Cardiac fibroblast (primary cell): ENCODE measurements around the gene VPS39.

Source experiments
- DNase-seq, 2 donors: peaks; one replicate each; pipeline versions ENCODE4 v3.0.0 to v3.0.0-alpha.2; 2010; ENCODE audit warnings: low read depth in 2 of 2
- H3K4me3 ChIP-seq, 2 donors: replicated peaks in 1 of 2; 1 replicate in 1 of 2; 2 replicates in 1 of 2; pipeline ENCODE4 v1.5.1; 2011; ENCODE audit warnings: low read depth in 2 of 2, low read length in 2 of 2, mild to moderate bottlenecking in 2 of 2, moderate library complexity in 1 of 2
- CTCF ChIP-seq: IDR thresholded peaks from one replicate; pipeline ENCODE4 v1.5.1; 2011; ENCODE audit warnings: low read depth, mild to moderate bottlenecking, low read length, inconsistent platforms

VPS39 gene

GRCh38 chr15:42143356-42143755 is 64.7 kb downstream of the VPS39 start:
- H3K4me3 ChIP-seq, result no peak overlapping the region
- TF ChIP-seq CTCF, result no peak
- no peak for DNase-seq

DNA sequence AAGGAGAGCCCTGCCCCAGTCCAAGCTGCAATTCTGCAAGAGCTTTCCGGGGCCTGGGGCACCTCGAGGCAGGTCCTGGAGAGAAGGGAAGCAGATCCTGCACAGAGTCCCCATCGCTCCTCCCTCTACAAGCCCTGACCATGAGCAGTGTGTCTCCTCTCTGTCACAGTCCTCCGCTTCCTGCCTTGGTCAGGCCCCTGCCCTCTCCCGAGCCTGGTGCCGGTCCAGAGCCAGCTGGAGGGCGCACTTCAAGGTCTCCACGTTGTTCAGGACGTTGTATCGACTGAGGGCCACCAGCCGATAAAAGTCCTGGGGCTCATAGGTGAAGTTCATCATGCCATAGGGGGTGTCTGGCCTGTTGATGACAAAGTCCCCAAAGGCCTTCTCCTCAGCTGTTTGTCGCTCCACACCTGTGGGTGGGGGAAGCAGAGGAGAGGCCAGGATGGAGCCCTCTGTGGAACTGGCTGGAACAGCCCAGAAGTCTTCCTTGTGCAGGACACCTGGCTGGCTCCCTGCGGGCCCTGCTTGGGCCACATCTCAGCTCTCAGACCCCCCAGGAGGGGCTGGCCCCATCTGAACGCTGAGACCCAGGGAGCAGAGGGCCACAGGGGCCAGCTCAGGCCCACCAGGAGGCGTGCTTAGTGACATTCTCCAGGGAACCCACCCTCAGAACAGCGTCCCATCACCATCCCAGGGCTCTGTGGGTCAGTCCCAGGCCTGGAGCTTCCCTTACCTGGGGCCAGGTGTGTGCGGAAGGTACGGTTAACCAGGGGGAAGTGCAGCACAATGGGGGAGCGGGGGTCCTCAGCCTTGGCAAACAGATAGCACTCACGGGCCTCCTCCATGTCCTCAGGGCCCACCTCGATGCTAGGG is 66.1 kb downstream of the VPS39 start:
- H3K4me3 ChIP-seq, result no peak overlapping the region
- no peak for DNase-seq
- no peak for TF ChIP-seq CTCF

DNA sequence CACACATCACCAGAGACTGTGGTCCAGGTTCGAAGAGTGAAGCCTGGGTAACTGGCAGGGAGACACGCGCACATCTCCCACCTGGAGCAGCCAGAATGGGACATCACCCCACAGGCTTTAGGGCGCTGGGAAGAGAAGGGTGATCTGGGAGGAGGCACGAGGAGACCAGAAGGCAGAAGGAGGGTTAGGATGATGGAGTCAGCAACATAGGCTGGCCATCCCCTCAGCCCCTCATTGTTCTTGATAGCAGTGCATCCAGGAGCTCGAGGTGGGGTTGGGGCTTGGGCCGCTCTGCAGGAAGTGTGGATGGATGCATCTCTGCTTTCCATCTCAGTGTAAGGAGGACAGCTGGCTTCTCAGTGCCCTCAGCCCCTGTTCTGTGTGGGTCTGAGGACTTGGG is 66.9 kb downstream of the VPS39 start:
- no peak for TF ChIP-seq CTCF
- DNase-seq, result no peak

GRCh38 chr15:42140383-42141070 is 67.6 kb downstream of the VPS39 start:
- H3K4me3 ChIP-seq, result no peak overlapping the region
- TF ChIP-seq CTCF, result no peak
- no peak for DNase-seq

More for the DNA sequence above, 66.9 kb downstream of the VPS39 start:
- no peak overlapping the region for H3K4me3 ChIP-seq

DNA sequence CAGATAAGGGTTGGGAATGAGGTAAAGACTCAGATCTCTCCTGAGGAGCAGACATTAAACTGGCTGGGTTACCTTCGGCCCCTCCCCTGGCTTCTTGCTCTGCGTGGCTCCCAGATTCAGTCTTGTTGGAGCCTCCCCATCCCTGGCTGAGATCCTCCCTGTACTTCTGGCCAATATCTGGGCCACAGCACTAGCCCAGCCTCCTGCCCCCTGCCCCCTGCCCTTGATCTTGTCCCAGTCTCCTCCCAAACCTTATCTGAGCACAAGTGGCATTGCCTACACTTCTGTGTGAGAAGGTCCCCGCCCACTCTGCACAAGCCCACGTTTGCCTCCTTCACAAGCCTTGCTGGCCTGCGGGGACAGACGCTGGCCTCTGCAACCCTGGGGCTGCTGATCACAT is 68.5 kb downstream of the VPS39 start:
- TF ChIP-seq CTCF, result no peak
- H3K4me3 ChIP-seq, result no peak overlapping the region
- no peak for DNase-seq

DNA sequence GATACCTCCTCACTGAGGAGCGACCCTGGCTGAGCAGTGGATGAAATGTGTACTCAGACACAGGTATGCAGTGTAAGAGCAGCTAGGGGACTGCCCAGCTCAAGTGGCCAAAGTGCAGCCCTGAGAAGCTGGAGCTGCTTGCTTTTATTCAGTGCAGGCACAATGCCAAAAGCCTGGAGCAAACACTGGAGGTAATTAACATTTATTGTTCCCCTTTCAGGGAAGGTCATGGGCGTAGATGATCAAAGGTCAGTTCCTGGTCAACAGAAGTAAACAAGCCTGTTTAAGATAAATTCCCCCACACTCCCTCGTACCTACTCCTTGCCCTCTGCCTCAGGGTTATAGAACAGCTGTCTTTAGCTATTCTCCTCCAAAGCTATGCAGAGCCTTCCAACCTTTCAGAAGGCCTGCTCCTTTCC is 69.1 kb downstream of the VPS39 start:
- no peak overlapping the region for H3K4me3 ChIP-seq
- no peak for DNase-seq
- TF ChIP-seq CTCF, result no peak
